Epithelial cell of proximal tubule (primary cell): ENCODE data around the gene LEUTX. TPM values are rescaled to one million over a fixed set of nuclear protein-coding genes. Genes with fewer than 3 reads are reported as not detected.

Source experiments
- DNase-seq: peaks from one replicate; pipeline ENCODE4 v3.0.0-alpha.2; 2011; ENCODE audit warnings: low read depth
- H3K4me3 ChIP-seq: 2 replicates; pipeline ENCODE4 v1.5.1; 2011; ENCODE audit warnings: low read depth, mild to moderate bottlenecking, low read length
- total RNA-seq: library from RNA; depleted of rRNA; stranded (reverse); fragments of >200 nt; gene quantifications from 2 replicates; pipeline ENCODE4 v1.2.3, GENCODE V29; 2015
- TF ChIP-seq, protein P1 (sequence below): conservative IDR thresholded peaks from 2 replicates; pipeline ENCODE4 v1.5.1; 2012; ENCODE audit warnings: low read depth, mild to moderate bottlenecking, low read length

LEUTX gene
- total RNA-seq, 1 donor from 2014 or later = not detected

DNA sequence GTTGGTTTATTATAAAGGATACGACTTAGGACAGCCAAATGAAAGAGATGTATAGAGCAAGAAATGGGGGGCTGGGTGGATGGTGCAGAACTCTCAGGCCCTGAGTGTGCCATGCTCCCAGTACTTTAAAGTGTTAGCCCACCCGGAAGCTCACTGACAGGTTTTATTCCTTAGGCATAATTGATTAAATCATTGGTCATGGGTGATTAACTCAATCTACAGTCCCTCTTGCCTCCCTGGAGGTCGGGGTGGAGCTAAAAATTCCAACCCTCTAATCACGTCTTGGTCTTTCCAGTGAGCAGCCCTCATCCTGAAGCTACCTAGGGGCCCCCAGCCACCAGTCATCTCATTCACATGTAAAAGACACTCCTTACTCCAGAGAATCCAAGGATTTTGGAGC is 9.9 kb upstream of the LEUTX start:
- DNase-seq = no peak
- TF ChIP-seq, protein P1, sequence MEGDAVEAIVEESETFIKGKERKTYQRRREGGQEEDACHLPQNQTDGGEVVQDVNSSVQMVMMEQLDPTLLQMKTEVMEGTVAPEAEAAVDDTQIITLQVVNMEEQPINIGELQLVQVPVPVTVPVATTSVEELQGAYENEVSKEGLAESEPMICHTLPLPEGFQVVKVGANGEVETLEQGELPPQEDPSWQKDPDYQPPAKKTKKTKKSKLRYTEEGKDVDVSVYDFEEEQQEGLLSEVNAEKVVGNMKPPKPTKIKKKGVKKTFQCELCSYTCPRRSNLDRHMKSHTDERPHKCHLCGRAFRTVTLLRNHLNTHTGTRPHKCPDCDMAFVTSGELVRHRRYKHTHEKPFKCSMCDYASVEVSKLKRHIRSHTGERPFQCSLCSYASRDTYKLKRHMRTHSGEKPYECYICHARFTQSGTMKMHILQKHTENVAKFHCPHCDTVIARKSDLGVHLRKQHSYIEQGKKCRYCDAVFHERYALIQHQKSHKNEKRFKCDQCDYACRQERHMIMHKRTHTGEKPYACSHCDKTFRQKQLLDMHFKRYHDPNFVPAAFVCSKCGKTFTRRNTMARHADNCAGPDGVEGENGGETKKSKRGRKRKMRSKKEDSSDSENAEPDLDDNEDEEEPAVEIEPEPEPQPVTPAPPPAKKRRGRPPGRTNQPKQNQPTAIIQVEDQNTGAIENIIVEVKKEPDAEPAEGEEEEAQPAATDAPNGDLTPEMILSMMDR = no peak
- H3K4me3 ChIP-seq = no peak overlapping the region

GRCh38 chr19:39780894-39781293 is 2.2 kb downstream of the LEUTX start:
- TF ChIP-seq, protein P1 = no peak
- no peak for DNase-seq
- H3K4me3 ChIP-seq = no peak overlapping the region

DNA sequence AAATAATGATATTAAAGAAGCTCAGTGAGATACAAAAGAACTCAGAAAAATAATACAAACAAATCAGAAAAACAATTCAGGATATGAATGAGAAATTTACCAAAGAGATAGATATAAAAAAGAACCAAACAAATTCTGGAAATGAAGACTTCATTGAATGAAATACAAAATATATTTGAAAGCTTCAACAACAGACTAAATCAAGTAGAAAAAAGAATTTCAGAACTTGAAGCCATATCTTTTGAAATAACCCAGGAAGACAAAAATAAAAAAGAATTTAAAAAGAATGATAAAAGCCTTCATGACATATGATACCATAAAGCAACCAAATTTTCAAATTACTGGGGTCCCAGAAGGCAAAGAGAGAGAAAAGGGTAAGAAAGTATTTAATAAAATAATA is 9.6 kb downstream of the LEUTX start:
- DNase-seq = no peak
- TF ChIP-seq, protein P1 = no peak
- no peak overlapping the region for H3K4me3 ChIP-seq

GRCh38 chr19:39792999-39793546 is 14.4 kb downstream of the LEUTX start:
- peak; percentile 12 for DNase-seq
- peak overlapping the region; percentile 39 for H3K4me3 ChIP-seq
- TF ChIP-seq, protein P1 = peak; percentile 95

DNA sequence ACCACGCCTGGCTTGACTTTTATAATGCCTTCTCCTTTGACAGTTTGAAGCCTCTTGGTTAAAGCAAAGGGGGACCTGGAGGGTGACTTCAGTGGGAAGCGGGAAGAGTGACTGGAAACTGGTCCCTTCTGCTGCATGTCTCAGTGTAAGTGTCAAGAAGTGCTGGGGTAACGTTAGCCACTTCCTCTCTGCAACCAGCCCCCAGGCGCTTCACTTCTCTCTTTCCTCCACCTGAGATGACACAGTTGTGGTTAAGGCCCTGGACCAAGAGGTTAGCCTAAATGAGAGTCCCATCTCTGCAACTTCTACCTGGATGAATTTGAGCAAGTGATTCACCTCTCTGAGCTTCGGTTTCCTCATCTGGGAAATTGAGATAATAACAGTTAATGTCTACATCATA is 16.3 kb downstream of the LEUTX start:
- TF ChIP-seq, protein P1 = no peak
- H3K4me3 ChIP-seq = no peak overlapping the region
- DNase-seq = no peak

- TF ChIP-seq, protein P1 = no peak
- no peak overlapping the region for H3K4me3 ChIP-seq
- DNase-seq = no peak
These were observed 17.4 kb downstream of the LEUTX start for GRCh38 chr19:39796000-39796498.

GRCh38 chr19:39797083-39797482 is 18.4 kb downstream of the LEUTX start:
- no peak overlapping the region for H3K4me3 ChIP-seq
- no peak for DNase-seq
- TF ChIP-seq, protein P1 = no peak
